PC-9 (cell line): ENCODE measurements around the gene DLEC1. TPM values are rescaled to one million over a fixed set of nuclear protein-coding genes. Genes with fewer than 3 reads are reported as not detected.

Source experiments
- BruUV-seq: library from RNA; stranded (reverse); fragments of 400-500 nt; replicated peaks from 2 replicates; lab custom pipeline; 2021; lab: Mats Ljungman, UMichigan
- CTCF ChIA-PET: fragments of 300-600 bp; sonication (Branson Sonifier 250); formaldehyde crosslinking; loops from one replicate; lab custom pipeline; 2022; ENCODE audit warnings: antibody characterized with exemption; lab: Charles Lee
- POLR2A ChIA-PET: fragments of 300-600 bp; sonication (Branson Sonifier 250); formaldehyde crosslinking; loops from one replicate; lab custom pipeline; 2022; ENCODE audit warnings: antibody characterized with exemption; ENCODE audit not compliant: unreplicated experiment; lab: Charles Lee
- DNase-seq, 2 experiments: peaks; one replicate each; pipeline versions ENCODE4 v3.0.0 to v3.0.0-alpha.2; 2015 to 2022; ENCODE audit warnings: mixed read lengths in 1 of 2
- H2AFZ ChIP-seq: fragments of 200-600 bp; sonication (generic); 2 replicates; pipeline ENCODE4 v1.8.1; 2017; ENCODE audit warnings: antibody characterized with exemption
- H3F3A ChIP-seq: fragments of 200-600 bp; sonication (generic); 2 replicates; pipeline ENCODE4 v1.8.1; 2017; ENCODE audit warnings: antibody characterized with exemption, mild to moderate bottlenecking, low read depth; ENCODE audit not compliant: insufficient read depth
- H3K27ac ChIP-seq: fragments of 200-600 bp; sonication (generic); 2 replicates; pipeline ENCODE4 v1.6.1; 2016; ENCODE audit warnings: mixed run types
- H3K27me3 ChIP-seq: fragments of 200-600 bp; sonication (generic); 2 replicates; pipeline ENCODE4 v1.6.1; 2016; ENCODE audit warnings: low read depth, mixed run types; ENCODE audit not compliant: insufficient read depth
- H3K36me3 ChIP-seq: fragments of 200-600 bp; sonication (generic); 2 replicates; pipeline ENCODE4 v1.6.1; 2016; ENCODE audit warnings: low read depth, mixed run types
- H3K4me1 ChIP-seq: fragments of 200-600 bp; sonication (generic); replicated peaks from 2 replicates; pipeline ENCODE4 v1.6.1; 2016; ENCODE audit warnings: mixed run types; ENCODE audit not compliant: insufficient read depth
- H3K4me2 ChIP-seq: fragments of 200-600 bp; sonication (generic); 2 replicates; pipeline ENCODE4 v1.6.1; 2017; ENCODE audit warnings: mixed run types
- H3K4me3 ChIP-seq: fragments of 200-600 bp; sonication (generic); 2 replicates; pipeline ENCODE4 v1.6.1; 2016; ENCODE audit warnings: mixed run types
- H3K79me2 ChIP-seq: fragments of 200-600 bp; sonication (generic); 2 replicates; pipeline ENCODE4 v1.6.1; 2017; ENCODE audit warnings: low read depth, mixed run types
- H3K9me2 ChIP-seq: fragments of 200-600 bp; sonication (generic); 2 replicates; pipeline ENCODE4 v1.8.1; 2017; ENCODE audit warnings: mild to moderate bottlenecking; ENCODE audit not compliant: insufficient read depth
- H3K9me3 ChIP-seq: fragments of 200-600 bp; sonication (generic); 2 replicates; pipeline ENCODE4 v1.8.1; 2016; ENCODE audit warnings: low read depth; ENCODE audit not compliant: insufficient read depth
- H4K20me1 ChIP-seq: fragments of 200-600 bp; sonication (generic); 2 replicates; pipeline ENCODE4 v1.8.1; 2017; ENCODE audit not compliant: insufficient read depth
- EZH2 ChIP-seq: fragments of 200-600 bp; sonication (generic); IDR thresholded peaks from 2 replicates; pipeline ENCODE4 v1.8.0; 2017; ENCODE audit warnings: antibody characterized with exemption, low read depth
- intact Hi-C: fragments of 100-400 bp; cut with micrococcal nuclease; formaldehyde crosslinking; loops from one replicate; pipeline ENCODE4 v1.10.0; 2022; ENCODE audit not compliant: unreplicated experiment
- total RNA-seq: library from RNA; stranded (reverse); gene quantifications from 2 replicates; pipeline ENCODE4 v1.2.3, GENCODE V29; 2021
- TF ChIP-seq, protein P1 (sequence below): fragments of 200-600 bp; sonication (generic); conservative IDR thresholded peaks from 2 replicates; pipeline ENCODE4 v1.6.1; 2017; ENCODE audit warnings: mixed run types, antibody characterized with exemption, mild to moderate bottlenecking, moderate library complexity

DLEC1 gene
- total RNA-seq, 1 experiment from 2014 or later: 0.35 TPM

DNA sequence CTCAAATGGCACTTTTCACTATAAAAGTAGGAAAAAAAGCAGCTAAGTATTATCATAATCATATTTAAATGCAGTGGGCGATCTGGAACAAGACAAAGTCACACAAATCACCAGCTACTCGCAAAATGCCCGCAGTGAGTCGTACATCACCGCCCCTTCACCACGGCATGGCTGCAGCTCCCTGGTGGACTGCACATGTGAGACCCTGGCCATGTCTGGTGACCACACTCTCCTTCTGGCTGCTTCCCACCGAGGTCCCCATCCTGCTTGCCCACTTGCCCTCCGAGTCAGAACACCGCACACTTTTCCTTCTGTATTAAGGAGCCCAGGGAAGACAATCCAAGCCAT lies 59.3 kb downstream of the DLEC1 start:
- no peak overlapping the region for H3K4me3 ChIP-seq
- CTCF ChIA-PET: no interaction called here
- no peak overlapping the region for H3K4me2 ChIP-seq
- no peak overlapping the region for H2AFZ ChIP-seq
- no TSS peak for BruUV-seq
- DNase-seq: no peak
- H3K27me3 ChIP-seq: peaks cover 10% of the 10 kb centered on the region
- no peaks in the 10 kb centered on the region for H3K4me1 ChIP-seq
- H3K36me3 ChIP-seq: no peaks in the 10 kb centered on the region
- no peaks in the 10 kb centered on the region for H4K20me1 ChIP-seq
- no peak overlapping the region for H3K27ac ChIP-seq
- no peaks in the 10 kb centered on the region for H3K79me2 ChIP-seq
- intact Hi-C loops: no loop called here
- POLR2A ChIA-PET: interaction anchor here (0.7 kb wide), 1 partner anchor 210 kb away, joined by 3 read pairs; no protein-coding TSS in a partner anchor
- H3K9me2 ChIP-seq: no peaks in the 10 kb centered on the region
- no peaks in the 10 kb centered on the region for H3K9me3 ChIP-seq
- TF ChIP-seq EZH2: no peak
- TF ChIP-seq, protein P1, sequence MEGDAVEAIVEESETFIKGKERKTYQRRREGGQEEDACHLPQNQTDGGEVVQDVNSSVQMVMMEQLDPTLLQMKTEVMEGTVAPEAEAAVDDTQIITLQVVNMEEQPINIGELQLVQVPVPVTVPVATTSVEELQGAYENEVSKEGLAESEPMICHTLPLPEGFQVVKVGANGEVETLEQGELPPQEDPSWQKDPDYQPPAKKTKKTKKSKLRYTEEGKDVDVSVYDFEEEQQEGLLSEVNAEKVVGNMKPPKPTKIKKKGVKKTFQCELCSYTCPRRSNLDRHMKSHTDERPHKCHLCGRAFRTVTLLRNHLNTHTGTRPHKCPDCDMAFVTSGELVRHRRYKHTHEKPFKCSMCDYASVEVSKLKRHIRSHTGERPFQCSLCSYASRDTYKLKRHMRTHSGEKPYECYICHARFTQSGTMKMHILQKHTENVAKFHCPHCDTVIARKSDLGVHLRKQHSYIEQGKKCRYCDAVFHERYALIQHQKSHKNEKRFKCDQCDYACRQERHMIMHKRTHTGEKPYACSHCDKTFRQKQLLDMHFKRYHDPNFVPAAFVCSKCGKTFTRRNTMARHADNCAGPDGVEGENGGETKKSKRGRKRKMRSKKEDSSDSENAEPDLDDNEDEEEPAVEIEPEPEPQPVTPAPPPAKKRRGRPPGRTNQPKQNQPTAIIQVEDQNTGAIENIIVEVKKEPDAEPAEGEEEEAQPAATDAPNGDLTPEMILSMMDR: no peak
- H3F3A ChIP-seq: no peaks in the 10 kb centered on the region

DNA sequence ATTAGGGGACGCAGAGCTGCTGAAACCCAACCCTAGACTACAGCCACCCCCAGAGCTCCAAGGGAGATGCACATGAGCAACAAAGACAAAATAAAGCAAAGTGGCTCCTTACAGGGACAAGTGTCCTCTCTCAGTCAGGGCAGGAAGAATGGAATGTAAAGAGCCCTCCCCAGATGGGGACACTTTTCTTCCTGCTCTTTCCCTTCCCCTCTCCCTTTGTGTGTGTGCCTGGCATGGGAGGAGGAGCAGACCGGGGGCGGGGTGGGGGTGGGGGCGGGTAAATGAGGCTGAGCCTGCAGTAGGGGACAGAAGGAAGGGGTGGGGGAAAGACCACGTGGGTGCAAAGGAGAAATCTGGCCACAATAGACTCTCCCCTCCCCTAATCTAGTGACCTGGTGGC lies 60.5 kb downstream of the DLEC1 start:
- BruUV-seq: no TSS peak
- H3K4me1 ChIP-seq: no peaks in the 10 kb centered on the region

DNA sequence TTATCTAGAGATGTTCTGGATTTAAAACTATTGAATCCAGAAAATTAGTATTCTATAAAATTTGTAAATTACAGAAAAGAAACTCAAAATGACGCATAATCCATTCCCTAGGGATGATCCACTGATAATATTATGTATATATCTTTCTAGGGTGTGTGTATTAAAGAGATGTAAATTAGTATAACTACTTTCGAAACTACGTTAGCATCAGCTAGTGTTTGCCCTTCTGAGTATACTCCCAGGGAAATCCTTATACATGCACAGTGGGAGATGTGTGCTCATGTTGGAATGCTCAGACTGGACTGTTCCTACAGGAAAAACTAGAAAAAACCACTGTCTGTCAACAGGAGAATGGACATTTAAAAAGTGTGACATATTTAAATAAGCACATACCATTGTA lies 61.5 kb downstream of the DLEC1 start:
- Histone ChIP-seq H3K4me3 (no peak overlapping the region), H3K4me1 (no peaks in the 10 kb centered on the region), H3K4me2 (no peak overlapping the region), H2AFZ (no peak overlapping the region), H3K36me3 (no peaks in the 10 kb centered on the region), H3K9me2 (no peaks in the 10 kb centered on the region), H3K9me3 (peaks cover under 1% of the 10 kb centered on the region; the same call in 1 of the 2 replicates), H3K27ac (no peak overlapping the region), H3K27me3 (peaks cover under 1% of the 10 kb centered on the region; the same call in 1 of the 2 replicates), H3K79me2 (no peaks in the 10 kb centered on the region), H4K20me1 (no peaks in the 10 kb centered on the region), H3F3A (no peaks in the 10 kb centered on the region)
- TF ChIP-seq, protein P1: no peak
- TF ChIP-seq EZH2: no peak
- no peak for DNase-seq
- POLR2A ChIA-PET: no interaction called here
- intact Hi-C loops: no loop called here
- BruUV-seq: no TSS peak
- CTCF ChIA-PET: no interaction called here

More for the DNA sequence above, 60.5 kb downstream of the DLEC1 start:
- H3F3A ChIP-seq: no peaks in the 10 kb centered on the region
- peaks cover 9% of the 10 kb centered on the region for H3K27me3 ChIP-seq
- no peaks in the 10 kb centered on the region for H3K36me3 ChIP-seq
- no peaks in the 10 kb centered on the region for H4K20me1 ChIP-seq
- no peaks in the 10 kb centered on the region for H3K9me2 ChIP-seq
- no peaks in the 10 kb centered on the region for H3K79me2 ChIP-seq
- ChIA-PET POLR2A (no interaction called here), CTCF (no interaction called here)
- DNase-seq: no peak
- H3K4me2 ChIP-seq: no peak overlapping the region
- H3K27ac ChIP-seq: no peak overlapping the region
- intact Hi-C loops: no loop called here
- no peak for TF ChIP-seq EZH2
- TF ChIP-seq, protein P1: no peak
- H3K4me3 ChIP-seq: no peak overlapping the region
- H3K9me3 ChIP-seq: no peaks in the 10 kb centered on the region
- no peak overlapping the region for H2AFZ ChIP-seq
